PC-3 (cell line): ENCODE results near the gene SLC17A2. TPM values are rescaled to one million over a fixed set of nuclear protein-coding genes. Genes with fewer than 3 reads are reported as not detected.

Source experiments
- ATAC-seq: fragments of 200-7000 bp; cut with Tn5 transposase; 2 replicates; pipeline ENCODE4 v1.9.1; 2020; ENCODE audit warnings: mild to moderate bottlenecking, moderate library complexity
- BruUV-seq: library from RNA; stranded (reverse); fragments of 400-500 nt; replicated peaks from 2 replicates; lab custom pipeline; 2021; lab: Mats Ljungman, UMichigan
- CTCF ChIA-PET: fragments of 300-600 bp; sonication (Branson Sonifier 250); formaldehyde crosslinking; loops from one replicate; lab custom pipeline; 2022; ENCODE audit warnings: antibody characterized with exemption; lab: Charles Lee
- POLR2A ChIA-PET: fragments of 300-600 bp; sonication (Branson Sonifier 250); formaldehyde crosslinking; loops from one replicate; lab custom pipeline; 2022; ENCODE audit warnings: antibody characterized with exemption; ENCODE audit not compliant: unreplicated experiment; lab: Charles Lee
- DNase-seq: peaks from one replicate; pipeline ENCODE4 v3.0.0-alpha.2; 2015
- H2AFZ ChIP-seq: fragments of 300-600 bp; sonication (generic); 2 replicates; pipeline ENCODE4 v1.6.0; 2016; ENCODE audit warnings: antibody characterized with exemption, low read length
- H3F3A ChIP-seq: fragments of 300-600 bp; sonication (generic); one replicate; pipeline ENCODE4 v1.6.0; 2017; ENCODE audit warnings: antibody characterized with exemption, low read length, control low read depth, mild to moderate bottlenecking; ENCODE audit not compliant: unreplicated experiment
- H3K27ac ChIP-seq: fragments of 300-600 bp; sonication (generic); 2 replicates; pipeline ENCODE4 v1.5.1; 2016; ENCODE audit warnings: mild to moderate bottlenecking, low read length
- H3K27me3 ChIP-seq: fragments of 300-600 bp; sonication (generic); 2 replicates; pipeline ENCODE4 v1.6.1; 2016; ENCODE audit warnings: low read length, mixed read lengths
- H3K36me3 ChIP-seq: fragments of 300-600 bp; sonication (generic); 2 replicates; pipeline ENCODE4 v1.6.1; 2016; ENCODE audit warnings: low read depth, mixed run types, low read length, mixed read lengths
- H3K4me1 ChIP-seq: fragments of 300-600 bp; sonication (generic); 2 replicates; pipeline ENCODE4 v1.5.1; 2016; ENCODE audit warnings: low read length; ENCODE audit not compliant: insufficient read depth
- H3K4me2 ChIP-seq: fragments of 300-600 bp; sonication (generic); 2 replicates; pipeline ENCODE4 v1.6.0; 2016; ENCODE audit warnings: low read length
- H3K4me3 ChIP-seq: fragments of 300-600 bp; sonication (generic); 2 replicates; pipeline ENCODE4 v1.5.1; 2016; ENCODE audit warnings: mild to moderate bottlenecking, low read length, mixed read lengths
- H3K79me2 ChIP-seq: fragments of 300-600 bp; sonication (generic); 2 replicates; pipeline ENCODE4 v1.6.1; 2017; ENCODE audit warnings: low read length, mixed read lengths
- H3K9ac ChIP-seq: fragments of 300-600 bp; sonication (generic); 2 replicates; pipeline ENCODE4 v1.6.0; 2016; ENCODE audit warnings: mild to moderate bottlenecking, low read length
- H3K9me2 ChIP-seq: fragments of 300-600 bp; sonication (generic); replicated peaks from 2 replicates; pipeline ENCODE4 v1.6.1; 2016; ENCODE audit warnings: mixed run types, low read length, mixed read lengths
- H3K9me3 ChIP-seq: fragments of 300-600 bp; sonication (generic); 2 replicates; pipeline ENCODE4 v1.6.1; 2016; ENCODE audit warnings: low read length, mixed read lengths
- H4K20me1 ChIP-seq: fragments of 300-600 bp; sonication (generic); 2 replicates; pipeline ENCODE4 v1.6.1; 2016; ENCODE audit warnings: low read length, mixed read lengths
- EZH2 ChIP-seq: fragments of 300-600 bp; sonication (generic); IDR thresholded peaks from one replicate; pipeline ENCODE4 v1.6.1; 2017; ENCODE audit warnings: antibody characterized with exemption, mild to moderate bottlenecking, low read length; ENCODE audit not compliant: unreplicated experiment
- EZH2phosphoT487 ChIP-seq: fragments of 300-600 bp; sonication (generic); IDR thresholded peaks from 2 replicates; pipeline ENCODE4 v1.6.1; 2018; ENCODE audit warnings: mild to moderate bottlenecking, antibody characterized with exemption, low read length, borderline replicate concordance
- intact Hi-C: fragments of 100-400 bp; cut with micrococcal nuclease; formaldehyde crosslinking; loops from 2 replicates; pipeline ENCODE4 v1.9.0; 2023
- total RNA-seq: library from RNA; depleted of rRNA; stranded (reverse); fragments of >200 nt; gene quantifications from 2 replicates; pipeline ENCODE4 v1.2.3, GENCODE V29; 2014
- TF ChIP-seq, protein P1 (sequence below): fragments of 300-600 bp; sonication (generic); conservative IDR thresholded peaks from 2 replicates; pipeline ENCODE4 v1.5.1; 2017; ENCODE audit warnings: antibody characterized with exemption, low read depth, mild to moderate bottlenecking, low read length

Gene SLC17A2
- total RNA-seq, 1 experiment from 2014 or later: not detected

DNA sequence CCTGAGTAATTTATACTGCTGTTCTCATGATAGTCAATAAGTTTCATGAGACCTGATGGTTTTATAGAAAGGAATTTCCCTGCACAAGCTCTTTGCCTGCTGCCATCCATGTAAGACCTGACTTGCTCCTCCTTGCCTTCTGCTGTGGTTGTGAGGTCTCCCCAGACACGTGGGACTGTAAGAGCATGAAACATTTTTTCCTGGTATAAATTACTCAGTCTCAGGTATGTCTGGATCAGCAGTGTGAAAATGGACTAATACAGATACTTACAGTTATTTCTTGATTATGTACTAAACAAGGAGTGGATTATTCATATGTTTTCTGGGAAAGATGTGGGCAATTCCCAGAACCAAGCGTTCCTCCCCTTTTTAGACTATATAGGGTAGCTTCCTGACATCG, 30.2 kb upstream of the SLC17A2 start:
- intact Hi-C loops: loop anchor here (5.0 kb wide), 1 partner anchor 62 kb away; a partner anchor contains a TSS
- TF ChIP-seq EZH2phosphoT487: no peak
- TF ChIP-seq, protein P1, sequence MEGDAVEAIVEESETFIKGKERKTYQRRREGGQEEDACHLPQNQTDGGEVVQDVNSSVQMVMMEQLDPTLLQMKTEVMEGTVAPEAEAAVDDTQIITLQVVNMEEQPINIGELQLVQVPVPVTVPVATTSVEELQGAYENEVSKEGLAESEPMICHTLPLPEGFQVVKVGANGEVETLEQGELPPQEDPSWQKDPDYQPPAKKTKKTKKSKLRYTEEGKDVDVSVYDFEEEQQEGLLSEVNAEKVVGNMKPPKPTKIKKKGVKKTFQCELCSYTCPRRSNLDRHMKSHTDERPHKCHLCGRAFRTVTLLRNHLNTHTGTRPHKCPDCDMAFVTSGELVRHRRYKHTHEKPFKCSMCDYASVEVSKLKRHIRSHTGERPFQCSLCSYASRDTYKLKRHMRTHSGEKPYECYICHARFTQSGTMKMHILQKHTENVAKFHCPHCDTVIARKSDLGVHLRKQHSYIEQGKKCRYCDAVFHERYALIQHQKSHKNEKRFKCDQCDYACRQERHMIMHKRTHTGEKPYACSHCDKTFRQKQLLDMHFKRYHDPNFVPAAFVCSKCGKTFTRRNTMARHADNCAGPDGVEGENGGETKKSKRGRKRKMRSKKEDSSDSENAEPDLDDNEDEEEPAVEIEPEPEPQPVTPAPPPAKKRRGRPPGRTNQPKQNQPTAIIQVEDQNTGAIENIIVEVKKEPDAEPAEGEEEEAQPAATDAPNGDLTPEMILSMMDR: no peak
- TF ChIP-seq EZH2: no peak
- ChIA-PET POLR2A (no interaction called here), CTCF (no interaction called here)
- Histone ChIP-seq H3K79me2 (peaks cover 21% of the 10 kb centered on the region), H3K27me3 (no peaks in the 10 kb centered on the region), H3K4me2 (no peak overlapping the region), H3K27ac (no peak overlapping the region), H4K20me1 (no peaks in the 10 kb centered on the region), H3K4me1 (peaks cover 25% of the 10 kb centered on the region), H2AFZ (no peak overlapping the region), H3K9ac (no peak overlapping the region), H3K36me3 (0 out of 2 replicates have a peak, but pooled peaks cover 2% of the 10 kb centered on the region), H3K4me3 (no peak overlapping the region), H3K9me2 (no peaks in the 10 kb centered on the region), H3K9me3 (no peaks in the 10 kb centered on the region), H3F3A (no peaks in the 10 kb centered on the region)
- no peak for ATAC-seq
- DNase-seq: no peak
- no TSS peak for BruUV-seq

DNA sequence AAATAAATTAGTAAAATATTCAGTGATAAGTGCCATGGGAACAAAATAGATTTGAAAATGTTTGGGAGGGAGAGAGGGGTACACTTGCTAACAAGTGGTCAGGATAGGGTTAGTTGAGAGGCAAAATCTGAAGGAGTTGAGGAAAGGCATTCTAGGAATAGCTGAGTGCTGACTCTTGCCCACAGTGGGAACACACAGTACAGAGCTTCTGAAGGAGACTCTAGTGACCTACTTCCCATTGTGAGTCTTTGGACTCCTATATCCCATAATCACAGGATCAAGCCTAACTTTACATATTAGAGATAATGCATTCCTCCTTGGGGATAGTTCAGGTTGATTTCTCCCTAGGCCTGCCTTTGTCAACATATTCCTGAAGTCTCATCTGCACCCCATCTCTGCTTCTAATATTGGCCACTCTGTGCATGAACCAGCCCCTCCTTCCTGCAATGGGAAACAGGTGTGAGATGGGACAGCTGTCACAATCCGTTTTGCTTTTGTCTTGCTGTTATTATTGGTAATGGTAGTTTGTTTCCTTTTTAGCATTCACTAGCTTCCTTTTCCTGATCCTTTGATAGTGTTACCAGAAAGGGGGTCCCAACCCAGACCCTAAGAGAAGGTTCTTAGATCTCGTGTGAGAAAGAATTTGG, 29.5 kb upstream of the SLC17A2 start:
- Histone ChIP-seq H3K79me2 (peaks cover 18% of the 10 kb centered on the region), H2AFZ (no peak overlapping the region), H3K4me1 (peaks cover 25% of the 10 kb centered on the region), H3K27ac (no peak overlapping the region), H3K9ac (no peak overlapping the region), H3K27me3 (no peaks in the 10 kb centered on the region), H3F3A (no peaks in the 10 kb centered on the region), H3K9me2 (no peaks in the 10 kb centered on the region), H3K36me3 (0 out of 2 replicates have a peak, but pooled peaks cover 2% of the 10 kb centered on the region), H3K4me3 (no peak overlapping the region), H3K4me2 (no peak overlapping the region), H4K20me1 (no peaks in the 10 kb centered on the region), H3K9me3 (no peaks in the 10 kb centered on the region)
- POLR2A ChIA-PET: no interaction called here
- BruUV-seq: no TSS peak
- no peak for ATAC-seq
- TF ChIP-seq, protein P1: no peak
- TF ChIP-seq EZH2 (no peak), EZH2phosphoT487 (no peak)
- no peak for DNase-seq
- intact Hi-C loops: loop anchor here (5.0 kb wide), 1 partner anchor 62 kb away; a partner anchor contains a TSS
- CTCF ChIA-PET: interaction anchor here (0.5 kb wide), 1 partner anchor 290 kb away, joined by 3 read pairs; no protein-coding TSS in a partner anchor

DNA sequence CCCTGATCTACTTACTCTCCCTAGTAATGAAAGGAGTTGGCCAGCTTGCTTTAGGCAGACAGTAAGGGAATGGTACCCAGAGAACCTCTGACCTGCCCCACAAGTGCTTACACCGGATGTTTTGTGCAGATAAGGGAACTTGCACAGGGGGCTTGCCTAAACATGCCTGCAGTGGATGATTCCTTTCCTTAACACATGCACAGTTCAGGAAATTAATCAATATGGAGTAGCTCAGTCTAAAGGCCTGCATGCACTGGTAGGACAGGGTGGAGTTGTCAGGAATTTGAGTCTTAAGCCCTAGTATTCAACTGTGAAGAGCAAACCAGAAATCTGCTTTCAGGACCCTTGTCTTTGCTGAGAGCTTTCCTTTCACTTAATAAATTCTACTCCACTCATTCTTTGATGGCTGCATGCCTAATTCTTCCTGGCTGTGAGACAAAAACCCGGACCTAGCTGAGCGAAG, 28.2 kb upstream of the SLC17A2 start:
- Histone ChIP-seq H3K79me2 (peaks cover 8% of the 10 kb centered on the region), H3K9me3 (no peaks in the 10 kb centered on the region), H3K4me1 (peaks cover 17% of the 10 kb centered on the region), H3K9me2 (no peaks in the 10 kb centered on the region), H3K4me3 (no peak overlapping the region), H2AFZ (no peak overlapping the region), H3K36me3 (no peaks in the 10 kb centered on the region), H4K20me1 (no peaks in the 10 kb centered on the region), H3K27ac (no peak overlapping the region), H3K9ac (no peak overlapping the region), H3F3A (no peaks in the 10 kb centered on the region), H3K4me2 (no peak overlapping the region), H3K27me3 (no peaks in the 10 kb centered on the region)
- no TSS peak for BruUV-seq
- intact Hi-C loops: no loop called here
- CTCF ChIA-PET: no interaction called here
- TF ChIP-seq, protein P1: no peak
- no peak for TF ChIP-seq EZH2phosphoT487
- TF ChIP-seq EZH2: no peak
- DNase-seq (no peak), ATAC-seq (no peak)
- POLR2A ChIA-PET: no interaction called here
